T47D (cell line): Measurements from ENCODE around the gene MKRN2OS.

Source experiments
- DNase-seq, 2 experiments: peaks; one replicate each; pipeline versions ENCODE4 v3.0.0 to v3.0.0-alpha.2; 2011 to 2012; ENCODE audit warnings: low read depth in 1 of 2, low spot score in 1 of 2
- JUND ChIP-seq: IDR thresholded peaks from 2 replicates; pipeline ENCODE4 v1.6.1; 2012; ENCODE audit warnings: low read depth
- in situ Hi-C: cut with HindIII; loops from 2 replicates; pipeline ENCODE4 v1.10.0; 2016; ENCODE audit warnings: low sequenced_read_pairs, low pct_unique_long_range_greater_than_20kb

Gene MKRN2OS

DNA sequence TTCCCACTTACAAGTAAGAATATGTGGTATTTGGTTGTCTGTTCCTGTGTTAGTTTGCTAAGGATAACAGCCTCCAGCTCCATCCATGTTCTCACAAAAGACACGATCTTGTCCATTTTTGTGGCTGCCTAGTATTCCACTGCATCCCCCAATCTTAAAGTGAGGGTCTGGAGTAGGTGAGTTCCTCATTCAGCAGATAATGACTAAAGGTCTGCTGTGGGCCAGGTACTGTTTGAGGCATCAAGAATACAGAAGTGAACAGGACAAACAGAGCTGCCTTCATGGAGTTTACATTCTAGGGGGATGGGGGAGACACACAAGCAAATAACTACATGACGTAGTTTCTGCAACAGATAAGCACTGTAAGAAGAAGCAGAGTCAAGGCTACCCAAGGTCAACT lies 24.3 kb downstream of the MKRN2OS start:
- DNase-seq = no peak
- in situ Hi-C loops = no loop called here
- no peak for TF ChIP-seq JUND

DNA sequence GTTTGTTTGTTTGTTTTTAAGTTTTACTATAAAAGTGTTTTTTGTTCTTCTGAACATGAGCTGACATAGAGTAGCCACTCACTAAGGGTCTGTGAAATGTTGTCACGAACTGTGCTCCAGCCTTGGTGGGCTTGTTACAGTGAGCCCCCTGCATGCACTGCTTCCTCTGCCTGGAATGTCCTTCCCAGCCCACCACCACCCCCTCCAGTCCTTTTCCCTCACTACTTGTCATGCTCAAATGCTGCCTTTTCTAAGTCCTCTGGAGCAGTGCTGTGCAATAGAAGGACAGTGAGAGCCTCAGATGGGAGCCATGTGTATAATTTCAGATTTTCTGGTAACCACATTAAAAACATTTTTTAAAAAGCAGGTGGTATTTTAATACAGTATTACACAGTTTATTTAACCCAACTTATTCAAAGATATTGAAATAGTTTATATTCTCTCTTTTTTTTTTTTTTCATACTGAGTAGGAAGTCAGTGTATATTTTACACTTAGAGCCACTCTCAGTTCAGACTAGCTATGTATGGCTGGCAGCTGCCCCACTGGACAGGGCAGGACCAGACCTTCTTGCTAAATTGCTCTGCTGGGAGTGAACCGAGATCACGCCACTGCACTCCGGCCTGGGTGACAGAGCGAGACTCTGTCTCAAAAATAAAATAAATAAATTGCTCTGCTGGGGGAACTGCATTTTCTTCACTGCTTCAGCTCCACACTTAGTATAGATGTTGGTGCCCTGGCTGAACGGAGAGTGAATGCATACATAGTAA lies 26.9 kb downstream of the MKRN2OS start:
- DNase-seq = no peak
- in situ Hi-C loops = no loop called here
- TF ChIP-seq JUND = no peak

DNA sequence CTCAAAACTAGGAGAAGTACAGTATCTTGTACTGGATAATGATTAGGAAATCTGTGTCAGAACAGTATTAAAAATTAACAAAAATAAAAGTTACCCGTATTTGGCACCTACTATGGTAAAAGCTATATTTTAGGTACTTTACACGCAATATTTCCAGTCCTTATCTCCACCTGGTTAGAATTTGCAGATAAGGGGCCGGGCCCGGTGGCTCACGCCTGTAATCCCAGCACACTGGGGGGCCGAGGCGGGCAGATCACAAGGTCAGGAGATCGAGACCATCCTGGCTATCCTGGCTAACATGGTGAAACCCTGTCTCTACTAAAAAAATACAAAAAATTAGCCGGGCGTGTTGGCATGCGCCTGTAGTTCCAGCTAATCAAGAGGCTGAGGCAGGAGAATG lies 28.4 kb downstream of the MKRN2OS start:
- no peak for DNase-seq
- no peak for TF ChIP-seq JUND
- in situ Hi-C loops = no loop called here

DNA sequence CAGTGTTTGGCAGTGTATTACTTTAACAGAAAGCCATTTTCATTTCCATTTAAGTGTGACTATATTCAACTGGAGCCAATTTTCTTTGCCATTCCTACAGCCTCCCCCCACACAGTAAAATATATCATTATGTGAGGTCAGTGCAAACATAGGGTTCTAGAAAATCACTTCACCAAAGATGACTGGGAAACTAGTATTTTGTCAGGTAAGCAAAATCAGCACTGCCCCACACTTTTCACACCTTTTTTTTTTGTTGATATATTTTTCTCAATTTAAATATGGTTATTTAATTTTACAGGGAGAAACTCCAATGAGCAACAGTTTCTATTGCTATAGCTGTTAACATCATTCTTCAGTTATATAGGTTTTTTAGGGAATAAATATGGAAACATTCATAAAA lies 29.7 kb downstream of the MKRN2OS start:
- in situ Hi-C loops = no loop called here
- no peak for DNase-seq
- no peak for TF ChIP-seq JUND

DNA sequence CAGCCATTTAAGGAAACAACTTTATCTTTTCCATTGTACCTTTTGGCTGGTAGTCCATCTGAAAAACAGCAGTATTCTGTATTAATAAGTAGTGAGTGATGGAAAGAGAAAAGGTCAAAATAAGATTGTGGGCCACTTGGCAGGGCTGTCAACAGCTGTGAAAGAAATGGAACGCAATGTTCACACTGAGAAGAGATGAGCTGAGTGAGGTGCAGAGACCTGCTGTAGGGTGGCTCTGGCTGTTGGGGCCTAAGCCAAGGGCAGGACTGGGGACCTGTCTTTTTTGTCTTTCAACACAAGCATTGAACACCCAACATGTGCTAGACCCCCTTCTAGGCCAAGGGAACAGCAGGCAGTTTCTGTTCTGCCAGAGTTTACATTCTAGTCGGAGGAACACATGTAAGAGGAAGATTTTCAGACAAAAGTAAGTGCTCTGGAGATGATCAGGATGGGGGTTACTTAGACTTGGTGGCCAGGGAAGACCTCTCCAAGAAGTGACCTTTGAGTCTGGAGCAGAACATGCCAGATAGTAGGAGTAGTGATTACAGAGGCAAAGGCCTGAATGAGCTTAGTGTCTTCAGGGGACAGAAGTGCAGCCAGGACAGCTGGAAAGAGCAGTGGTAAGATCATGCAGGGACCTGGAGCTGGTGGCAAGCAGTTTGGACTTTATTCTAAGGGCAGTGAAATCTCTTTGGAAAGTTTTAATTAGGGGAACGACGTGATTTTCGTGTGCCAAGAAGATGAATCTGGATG lies 31.4 kb downstream of the MKRN2OS start:
- no peak for DNase-seq
- no peak for TF ChIP-seq JUND
- in situ Hi-C loops = no loop called here

DNA sequence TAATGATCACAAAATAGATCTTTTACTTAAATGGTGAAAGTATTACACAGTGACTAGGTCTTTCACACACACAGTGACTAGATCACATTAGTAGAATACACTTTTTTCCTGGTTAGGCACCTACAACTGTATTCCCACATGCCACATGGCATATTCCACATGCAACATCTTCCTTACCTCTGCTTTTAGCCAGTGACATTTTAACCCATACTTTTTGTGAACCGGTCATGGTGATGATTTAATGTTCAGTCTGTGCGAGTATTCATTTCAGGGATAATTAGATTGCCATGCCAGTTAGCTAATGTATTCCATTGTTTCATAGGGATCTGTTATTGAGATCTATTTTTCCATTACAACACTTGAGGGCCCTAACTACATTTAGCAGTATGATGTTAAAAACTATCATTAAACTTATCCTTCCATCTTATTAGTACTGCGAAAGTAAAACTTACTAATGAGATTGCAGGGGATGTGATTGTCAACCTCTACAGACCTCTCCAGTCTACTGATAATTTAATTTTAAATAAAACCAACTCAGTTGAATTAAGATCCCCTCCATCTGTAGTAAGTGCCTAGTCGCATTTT lies 32.7 kb downstream of the MKRN2OS start:
- DNase-seq = no peak
- TF ChIP-seq JUND = no peak
- in situ Hi-C loops = no loop called here

DNA sequence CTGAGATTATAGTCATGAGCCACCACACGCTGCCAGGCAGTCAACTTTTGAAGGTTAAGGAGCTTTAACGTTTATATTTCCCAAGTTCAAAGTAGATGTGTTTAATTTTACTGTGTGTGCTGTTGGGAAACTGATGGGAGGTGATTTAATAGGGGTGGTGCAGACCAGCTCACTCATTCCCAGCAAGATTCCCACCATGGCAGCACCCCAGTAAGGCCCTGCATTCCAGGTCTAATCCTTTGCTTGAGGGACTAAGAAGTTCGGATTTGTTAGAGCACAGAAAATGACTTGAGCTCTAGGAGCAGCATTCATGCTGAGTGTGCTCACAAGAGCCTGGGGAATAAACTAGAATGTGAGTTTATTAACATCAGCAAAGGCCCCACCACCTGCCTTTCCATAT lies 35.8 kb downstream of the MKRN2OS start:
- TF ChIP-seq JUND = no peak
- in situ Hi-C loops = no loop called here

DNA sequence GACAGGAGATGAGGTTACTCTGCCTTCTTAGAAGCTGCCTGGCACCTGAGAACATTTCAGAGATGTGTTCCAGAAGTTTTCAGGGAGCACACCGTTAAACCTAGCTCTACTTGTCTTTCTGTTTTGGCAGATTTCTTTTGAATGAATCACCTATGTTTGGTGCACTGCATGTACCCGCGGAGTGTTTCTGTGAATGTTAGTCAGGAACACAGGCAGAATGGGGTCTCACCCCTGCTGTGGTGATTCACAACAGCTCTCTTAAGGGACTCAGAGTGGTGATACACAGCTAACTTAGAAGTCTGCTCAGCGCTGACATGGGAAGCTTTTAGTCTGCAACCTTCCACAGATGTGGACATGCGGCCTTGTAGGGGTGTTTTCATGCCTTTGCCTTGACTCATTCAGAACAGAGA lies 37.0 kb downstream of the MKRN2OS start:
- in situ Hi-C loops = no loop called here
- DNase-seq = no peak
- TF ChIP-seq JUND = no peak

More for the DNA sequence above, 35.8 kb downstream of the MKRN2OS start:
- DNase-seq = no peak

DNA sequence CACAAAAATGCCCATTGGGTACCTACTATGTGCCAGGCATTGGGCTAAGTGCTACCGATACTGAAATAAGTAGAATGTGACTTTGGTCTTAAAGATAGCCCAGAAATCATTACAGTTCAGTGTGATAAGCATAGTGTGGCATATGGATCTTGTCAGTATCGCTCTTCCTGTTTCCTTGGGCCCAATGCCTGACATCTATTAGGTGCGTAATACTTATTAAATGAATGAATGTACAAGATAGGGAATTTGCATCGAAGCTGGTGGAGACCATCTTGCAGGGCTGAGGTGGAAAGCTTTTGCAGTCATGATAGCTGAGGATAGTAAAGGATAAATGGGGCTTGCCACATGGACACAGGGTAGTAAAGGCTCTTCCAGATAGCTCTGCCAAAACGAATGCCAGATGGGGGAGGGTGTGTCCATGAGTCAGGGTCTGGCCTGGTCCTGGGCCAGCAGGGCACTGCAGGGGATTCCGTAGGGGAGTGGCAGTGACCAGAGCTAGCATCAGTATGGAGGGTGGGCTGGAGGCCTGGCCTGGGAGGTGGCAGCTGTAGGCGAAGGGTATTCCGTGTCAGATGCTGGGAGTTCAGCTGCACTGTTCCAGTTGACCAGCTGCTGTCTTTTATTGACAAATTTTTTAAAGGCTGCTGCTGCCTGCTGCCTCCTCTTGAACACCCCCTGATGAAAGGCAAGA lies 37.6 kb downstream of the MKRN2OS start:
- TF ChIP-seq JUND = no peak
- DNase-seq = no peak
- in situ Hi-C loops = no loop called here

DNA sequence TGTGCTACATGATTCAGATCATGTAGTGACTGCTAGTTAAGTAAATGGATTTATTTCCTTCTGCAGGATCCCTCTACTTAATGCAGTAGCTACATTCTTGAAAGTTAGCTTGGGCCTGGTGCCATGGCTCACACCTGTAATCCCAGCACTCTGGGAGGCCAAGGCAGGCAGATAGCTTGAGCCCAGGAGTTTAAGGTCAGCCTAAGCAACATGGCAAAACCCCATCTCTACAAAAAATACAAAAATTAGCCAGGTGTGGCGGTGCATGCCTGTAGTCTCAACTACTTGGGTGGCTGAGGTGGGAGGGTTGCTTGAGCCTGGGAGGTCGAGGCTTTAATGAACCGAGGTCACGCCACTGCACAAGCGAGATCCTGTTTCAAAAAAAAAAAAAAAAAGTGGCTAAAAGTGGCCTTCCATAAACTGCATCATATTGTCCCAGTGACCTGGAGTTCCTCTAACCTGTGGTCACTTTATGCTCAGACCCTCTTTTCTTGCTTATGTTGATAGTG lies 39.0 kb downstream of the MKRN2OS start:
- in situ Hi-C loops = no loop called here
- no peak for TF ChIP-seq JUND
- DNase-seq = no peak

DNA sequence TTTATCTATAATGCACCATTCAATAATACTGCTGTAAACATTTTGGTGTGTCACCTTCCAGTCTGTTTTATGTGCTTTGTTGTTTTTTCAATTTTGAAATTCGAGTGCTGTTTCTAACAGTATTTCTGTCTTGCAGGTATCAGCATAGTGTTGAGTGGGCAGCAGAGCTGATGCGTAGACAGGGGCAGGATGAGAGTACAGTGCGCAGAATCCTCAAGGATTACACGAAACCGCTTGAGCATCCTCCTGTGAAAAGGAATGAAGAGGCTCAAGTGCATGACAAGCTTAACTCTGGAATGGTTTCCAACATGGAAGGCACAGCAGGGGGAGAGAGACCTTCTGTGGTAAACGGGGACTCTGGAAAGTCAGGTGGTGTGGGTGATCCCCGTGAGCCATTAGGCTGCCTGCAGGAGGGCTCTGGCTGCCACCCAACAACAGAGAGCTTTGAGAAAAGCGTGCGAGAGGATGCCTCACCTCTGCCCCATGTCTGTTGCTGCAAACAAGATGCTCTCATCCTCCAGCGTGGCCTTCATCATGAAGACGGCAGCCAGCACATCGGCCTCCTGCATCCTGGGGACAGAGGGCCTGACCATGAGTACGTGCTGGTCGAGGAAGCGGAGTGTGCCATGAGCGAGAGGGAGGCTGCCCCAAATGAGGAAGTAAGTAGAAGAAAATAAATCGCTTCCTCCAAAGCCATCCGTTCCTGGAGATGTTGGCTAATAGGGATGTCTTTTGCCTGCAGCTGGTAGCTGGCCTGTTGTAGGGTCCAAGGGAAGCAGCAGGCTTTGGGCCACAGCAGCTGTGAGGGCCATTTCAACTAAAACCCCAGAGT lies 42.0 kb downstream of the MKRN2OS start:
- no peak for DNase-seq
- TF ChIP-seq JUND = no peak
- in situ Hi-C loops = no loop called here

DNA sequence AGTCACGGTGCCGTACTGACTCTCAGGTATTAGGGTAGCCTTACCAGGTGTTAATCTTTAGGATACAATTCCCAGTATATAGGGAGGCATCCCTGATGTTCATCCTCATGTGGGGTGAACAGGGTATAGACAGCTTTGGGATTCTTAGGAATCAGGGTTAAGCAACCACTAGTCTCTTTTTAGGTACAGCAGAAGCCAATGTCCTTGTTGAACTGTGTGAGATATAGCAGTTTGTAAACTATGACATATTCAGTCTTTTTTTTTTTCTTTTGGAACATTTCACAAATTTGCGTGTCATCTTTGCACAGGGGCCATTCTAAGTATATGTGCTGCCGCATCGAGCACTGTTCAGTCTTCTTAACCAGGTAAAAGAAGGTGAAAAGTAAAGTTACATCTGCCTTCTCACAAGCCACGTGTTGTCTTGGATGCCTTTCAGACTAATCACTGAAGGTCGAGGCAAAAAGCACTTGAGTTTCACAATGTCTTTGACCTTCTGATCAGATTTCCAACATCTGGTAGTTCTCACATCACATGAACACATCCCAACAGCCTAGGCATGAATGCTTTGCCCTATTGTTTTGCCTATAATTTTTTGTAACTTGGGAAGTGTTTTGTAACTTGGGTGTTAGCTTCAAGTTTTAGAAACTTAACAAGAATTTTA lies 43.8 kb downstream of the MKRN2OS start:
- no peak for DNase-seq
- in situ Hi-C loops = no loop called here
- TF ChIP-seq JUND = no peak
